PC-3 (cell line): Measurements from ENCODE around the gene NOL9.

Experiments used
- EZH2 ChIP-seq: fragments of 300-600 bp; sonication (generic); IDR thresholded peaks from one replicate; pipeline ENCODE4 v1.6.1; 2017; ENCODE audit warnings: antibody characterized with exemption, mild to moderate bottlenecking, low read length; ENCODE audit not compliant: unreplicated experiment
- EZH2phosphoT487 ChIP-seq: fragments of 300-600 bp; sonication (generic); IDR thresholded peaks from 2 replicates; pipeline ENCODE4 v1.6.1; 2018; ENCODE audit warnings: mild to moderate bottlenecking, antibody characterized with exemption, low read length, borderline replicate concordance
- TF ChIP-seq, protein P1 (sequence below): fragments of 300-600 bp; sonication (generic); conservative IDR thresholded peaks from 2 replicates; pipeline ENCODE4 v1.5.1; 2017; ENCODE audit warnings: antibody characterized with exemption, low read depth, mild to moderate bottlenecking, low read length

DNA sequence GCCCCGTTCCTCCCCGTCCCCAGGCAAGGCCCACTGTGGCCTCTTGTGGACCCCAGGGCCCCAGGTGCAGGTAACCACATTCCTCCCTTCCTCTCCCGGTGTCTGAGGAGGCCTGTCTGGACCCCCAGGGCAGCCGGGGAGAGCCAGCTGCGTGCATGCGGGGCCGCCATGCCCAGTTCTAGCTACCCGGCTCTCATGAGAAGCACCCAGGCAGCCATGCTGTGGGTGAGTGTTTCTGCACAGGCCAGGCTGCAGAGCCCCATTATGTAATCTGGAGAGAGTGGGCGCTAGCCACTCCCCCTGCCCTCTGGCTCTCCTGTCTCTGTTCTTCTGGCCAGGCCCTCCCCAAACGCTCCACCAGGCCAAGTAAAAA lies 44.4 kb downstream of the NOL9 start:
- TF ChIP-seq, protein P1, sequence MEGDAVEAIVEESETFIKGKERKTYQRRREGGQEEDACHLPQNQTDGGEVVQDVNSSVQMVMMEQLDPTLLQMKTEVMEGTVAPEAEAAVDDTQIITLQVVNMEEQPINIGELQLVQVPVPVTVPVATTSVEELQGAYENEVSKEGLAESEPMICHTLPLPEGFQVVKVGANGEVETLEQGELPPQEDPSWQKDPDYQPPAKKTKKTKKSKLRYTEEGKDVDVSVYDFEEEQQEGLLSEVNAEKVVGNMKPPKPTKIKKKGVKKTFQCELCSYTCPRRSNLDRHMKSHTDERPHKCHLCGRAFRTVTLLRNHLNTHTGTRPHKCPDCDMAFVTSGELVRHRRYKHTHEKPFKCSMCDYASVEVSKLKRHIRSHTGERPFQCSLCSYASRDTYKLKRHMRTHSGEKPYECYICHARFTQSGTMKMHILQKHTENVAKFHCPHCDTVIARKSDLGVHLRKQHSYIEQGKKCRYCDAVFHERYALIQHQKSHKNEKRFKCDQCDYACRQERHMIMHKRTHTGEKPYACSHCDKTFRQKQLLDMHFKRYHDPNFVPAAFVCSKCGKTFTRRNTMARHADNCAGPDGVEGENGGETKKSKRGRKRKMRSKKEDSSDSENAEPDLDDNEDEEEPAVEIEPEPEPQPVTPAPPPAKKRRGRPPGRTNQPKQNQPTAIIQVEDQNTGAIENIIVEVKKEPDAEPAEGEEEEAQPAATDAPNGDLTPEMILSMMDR = no peak
- TF ChIP-seq EZH2phosphoT487 (no peak), EZH2 (no peak)
